Stimulated activated CD8-positive, alpha-beta memory T cell treated with anti-CD3 and anti-CD28 coated beads, Interleukin-15, amount 100 ng/mL, for 24 hours (primary cell): ENCODE measurements around the gene KLRF1.

Experiments used
- DNase-seq: peaks from one replicate; pipeline ENCODE4 v3.0.0-alpha.2; 2020; ENCODE audit warnings: low read depth

KLRF1 gene

GRCh38 chr12:9809338-9809737 lies 17.9 kb upstream of the KLRF1 start:
- no peak for DNase-seq

GRCh38 chr12:9809866-9810265 lies 17.4 kb upstream of the KLRF1 start:
- no peak for DNase-seq

- DNase-seq, result no peak
Observed at GRCh38 chr12:9810671-9811070, 16.6 kb upstream of the KLRF1 start.

- DNase-seq, result no peak
Observed at GRCh38 chr12:9811621-9812020, 15.7 kb upstream of the KLRF1 start.

- peak; percentile 87 for DNase-seq
Observed at GRCh38 chr12:9813821-9814798, 13.2 kb upstream of the KLRF1 start.

GRCh38 chr12:9820281-9820930 lies 6.9 kb upstream of the KLRF1 start:
- no peak for DNase-seq

GRCh38 chr12:9829483-9829882 lies 2.2 kb downstream of the KLRF1 start:
- DNase-seq, result no peak

- DNase-seq, result no peak
Observed at GRCh38 chr12:9829982-9830381, 2.7 kb downstream of the KLRF1 start.

- no peak for DNase-seq
Observed at GRCh38 chr12:9831720-9832119, 4.4 kb downstream of the KLRF1 start.

- DNase-seq, result no peak
Observed at GRCh38 chr12:9843407-9843806, 16.1 kb downstream of the KLRF1 start.

- DNase-seq, result no peak
Observed at GRCh38 chr12:9848899-9849298, 21.6 kb downstream of the KLRF1 start.

- no peak for DNase-seq
Observed at GRCh38 chr12:9851050-9851449, 23.8 kb downstream of the KLRF1 start.

- DNase-seq, result no peak
Observed at GRCh38 chr12:9851927-9852326, 24.6 kb downstream of the KLRF1 start.

GRCh38 chr12:9856151-9856550 lies 28.9 kb downstream of the KLRF1 start:
- no peak for DNase-seq

GRCh38 chr12:9856894-9857293 lies 29.6 kb downstream of the KLRF1 start:
- DNase-seq, result no peak

- no peak for DNase-seq
Observed at GRCh38 chr12:9858135-9858534, 30.9 kb downstream of the KLRF1 start.

GRCh38 chr12:9864913-9865675 lies 37.8 kb downstream of the KLRF1 start:
- DNase-seq, result no peak

GRCh38 chr12:9866860-9867269 lies 39.6 kb downstream of the KLRF1 start:
- DNase-seq, result no peak

GRCh38 chr12:9867531-9867930 lies 40.2 kb downstream of the KLRF1 start:
- no peak for DNase-seq

GRCh38 chr12:9868311-9868801 lies 41.1 kb downstream of the KLRF1 start:
- DNase-seq, result no peak

- DNase-seq, result no peak
Observed at GRCh38 chr12:9868951-9869306, 41.6 kb downstream of the KLRF1 start.
